WTC11 (cell line): ENCODE measurements around the gene TM4SF18. TPM values are rescaled to one million over a fixed set of nuclear protein-coding genes. Genes with fewer than 3 reads are reported as not detected.

Experiments
- ATAC-seq: fragments of 200-7000 bp; cut with Tn5 transposase; 2 replicates; pipeline ENCODE4 v1.10.0; 2021; ENCODE audit warnings: mild to moderate bottlenecking, moderate library complexity
- CTCF ChIA-PET: fragments of 300-600 bp; sonication (Branson Sonifier 250); formaldehyde crosslinking; loops from one replicate; lab custom pipeline; 2021; ENCODE audit warnings: antibody characterized with exemption; lab: Charles Lee
- POLR2A ChIA-PET: fragments of 350-600 bp; sonication (Branson Sonifier 250); formaldehyde crosslinking; loops from one replicate; lab custom pipeline; 2021; ENCODE audit warnings: antibody characterized with exemption; lab: Charles Lee
- DNase-seq: peaks from one replicate; pipeline ENCODE4 v3.0.0; 2021; ENCODE audit warnings: low spot score
- H3K27ac Mint-ChIP-seq: 2 replicates; pipeline ENCODE4 v1.8.0; 2021; ENCODE audit warnings: mixed read lengths
- H3K27me3 Mint-ChIP-seq: 2 replicates; pipeline ENCODE4 v1.8.0; 2021; ENCODE audit warnings: low read depth, mild to moderate bottlenecking, moderate library complexity, mixed read lengths
- H3K36me3 Mint-ChIP-seq: 2 replicates; pipeline ENCODE4 v1.8.0; 2021; ENCODE audit warnings: mixed read lengths
- H3K4me1 Mint-ChIP-seq: 2 replicates; pipeline ENCODE4 v1.8.0; 2022; ENCODE audit warnings: mixed read lengths
- H3K4me3 Mint-ChIP-seq: 2 replicates; pipeline ENCODE4 v1.8.0; 2021; ENCODE audit warnings: mild to moderate bottlenecking, moderate library complexity, mixed read lengths
- H3K9me3 Mint-ChIP-seq: 2 replicates; pipeline ENCODE4 v1.8.0; 2021; ENCODE audit warnings: mixed read lengths
- CBFB ChIP-seq: sonication (generic); formaldehyde crosslinking; IDR thresholded peaks from 2 replicates; pipeline ENCODE4 v1.8.1; 2022; ENCODE audit warnings: mild to moderate bottlenecking, low read depth, missing genetic modification reagents
- HMGXB4 ChIP-seq: sonication (generic); formaldehyde crosslinking; IDR thresholded peaks from 2 replicates; pipeline ENCODE4 v1.8.1; 2023; ENCODE audit warnings: mild to moderate bottlenecking, moderate library complexity, missing genetic modification reagents
- KAT7 ChIP-seq: sonication (generic); formaldehyde crosslinking; IDR thresholded peaks from 2 replicates; pipeline ENCODE4 v1.8.1; 2023; ENCODE audit warnings: missing genetic modification reagents, mild to moderate bottlenecking, borderline replicate concordance
- MAX ChIP-seq: sonication (generic); formaldehyde crosslinking; IDR thresholded peaks from 2 replicates; pipeline ENCODE4 v1.8.0; 2022; ENCODE audit warnings: mild to moderate bottlenecking, missing genetic modification reagents
- NFE2L1 ChIP-seq: sonication (generic); formaldehyde crosslinking; IDR thresholded peaks from 2 replicates; pipeline ENCODE4 v1.8.1; 2023; ENCODE audit warnings: missing genetic modification reagents
- NR2C2 ChIP-seq: sonication (generic); formaldehyde crosslinking; IDR thresholded peaks from 2 replicates; pipeline ENCODE4 v1.8.0; 2022; ENCODE audit warnings: mild to moderate bottlenecking, missing genetic modification reagents
- SP1 ChIP-seq: sonication (generic); formaldehyde crosslinking; conservative IDR thresholded peaks from 2 replicates; pipeline ENCODE4 v1.8.1; 2022; ENCODE audit warnings: missing genetic modification reagents
- TCF7 ChIP-seq: sonication (generic); formaldehyde crosslinking; IDR thresholded peaks from 2 replicates; pipeline ENCODE4 v1.8.0; 2022; ENCODE audit warnings: mild to moderate bottlenecking, low read depth, missing genetic modification reagents, moderate library complexity
- TEAD1 ChIP-seq: sonication (generic); formaldehyde crosslinking; IDR thresholded peaks from 2 replicates; pipeline ENCODE4 v1.8.0; 2022; ENCODE audit warnings: mild to moderate bottlenecking, missing genetic modification reagents
- USF1 ChIP-seq: sonication (generic); formaldehyde crosslinking; IDR thresholded peaks from 2 replicates; pipeline ENCODE4 v1.8.0; 2022; ENCODE audit warnings: mild to moderate bottlenecking, missing genetic modification reagents
- USF2 ChIP-seq: sonication (generic); formaldehyde crosslinking; IDR thresholded peaks from 2 replicates; pipeline ENCODE4 v1.8.1; 2023; ENCODE audit warnings: mild to moderate bottlenecking, missing genetic modification reagents, moderate library complexity
- ZNF425 ChIP-seq: fragments of 250-450 bp; sonication (Bioruptor Pico); conservative IDR thresholded peaks from 2 replicates; pipeline ENCODE4 v1.9.0; 2021; ENCODE audit warnings: mild to moderate bottlenecking
- total RNA-seq: library from RNA; stranded (reverse); gene quantifications from 3 replicates; pipeline ENCODE4 v1.2.3, GENCODE V29; 2021
- TF ChIP-seq, protein P1 (sequence below): sonication (generic); formaldehyde crosslinking; conservative IDR thresholded peaks from 2 replicates; pipeline ENCODE4 v1.8.1; 2022; ENCODE audit warnings: mild to moderate bottlenecking, missing genetic modification reagents
- TF ChIP-seq, protein P2 (sequence below): sonication (generic); formaldehyde crosslinking; IDR thresholded peaks from 2 replicates; pipeline ENCODE4 v1.8.0; 2022; ENCODE audit warnings: mild to moderate bottlenecking, missing genetic modification reagents
- TF ChIP-seq, protein P3 (sequence below): fragments of 200-600 bp; IDR thresholded peaks from 2 replicates; pipeline ENCODE4 v1.8.0; 2022; ENCODE audit warnings: antibody characterized with exemption

The TM4SF18 gene
- total RNA-seq, 1 experiment from 2014 or later = 2.2 TPM

GRCh38 chr3:149352556-149352955 is 19.1 kb upstream of the TM4SF18 start (continued):
- no peak for TF ChIP-seq ZNF425 (CRISPR knock-in tag)
- peak; percentile 60; the same call in 1 of the 2 replicates for TF ChIP-seq TEAD1 (CRISPR knock-in tag)
- no peak for TF ChIP-seq USF1 (CRISPR knock-in tag)
- no peak for TF ChIP-seq NR2C2 (CRISPR knock-in tag)
- TF ChIP-seq, protein P1, sequence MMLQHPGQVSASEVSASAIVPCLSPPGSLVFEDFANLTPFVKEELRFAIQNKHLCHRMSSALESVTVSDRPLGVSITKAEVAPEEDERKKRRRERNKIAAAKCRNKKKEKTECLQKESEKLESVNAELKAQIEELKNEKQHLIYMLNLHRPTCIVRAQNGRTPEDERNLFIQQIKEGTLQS (CRISPR knock-in tag) = no peak
- TF ChIP-seq, protein P2, sequence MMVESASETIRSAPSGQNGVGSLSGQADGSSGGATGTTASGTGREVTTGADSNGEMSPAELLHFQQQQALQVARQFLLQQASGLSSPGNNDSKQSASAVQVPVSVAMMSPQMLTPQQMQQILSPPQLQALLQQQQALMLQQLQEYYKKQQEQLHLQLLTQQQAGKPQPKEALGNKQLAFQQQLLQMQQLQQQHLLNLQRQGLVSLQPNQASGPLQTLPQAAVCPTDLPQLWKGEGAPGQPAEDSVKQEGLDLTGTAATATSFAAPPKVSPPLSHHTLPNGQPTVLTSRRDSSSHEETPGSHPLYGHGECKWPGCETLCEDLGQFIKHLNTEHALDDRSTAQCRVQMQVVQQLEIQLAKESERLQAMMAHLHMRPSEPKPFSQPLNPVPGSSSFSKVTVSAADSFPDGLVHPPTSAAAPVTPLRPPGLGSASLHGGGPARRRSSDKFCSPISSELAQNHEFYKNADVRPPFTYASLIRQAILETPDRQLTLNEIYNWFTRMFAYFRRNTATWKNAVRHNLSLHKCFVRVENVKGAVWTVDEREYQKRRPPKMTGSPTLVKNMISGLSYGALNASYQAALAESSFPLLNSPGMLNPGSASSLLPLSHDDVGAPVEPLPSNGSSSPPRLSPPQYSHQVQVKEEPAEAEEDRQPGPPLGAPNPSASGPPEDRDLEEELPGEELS (CRISPR knock-in tag) = no peak

GRCh38 chr3:149343951-149344350 is 10.5 kb upstream of the TM4SF18 start:
- Mint-ChIP-seq H3K27me3 (no peaks in the 10 kb centered on the region), H3K4me3 (no peak overlapping the region), H3K27ac (no peak overlapping the region), H3K36me3 (no peaks in the 10 kb centered on the region), H3K4me1 (peaks cover 39% of the 10 kb centered on the region), H3K9me3 (peaks cover 6% of the 10 kb centered on the region)
- no peak for DNase-seq
- no peak for ATAC-seq
- no peak for TF ChIP-seq MAX (CRISPR knock-in tag)
- no peak for TF ChIP-seq USF1 (CRISPR knock-in tag)
- TF ChIP-seq HMGXB4 (CRISPR knock-in tag) = no peak
- no peak for TF ChIP-seq TCF7 (CRISPR knock-in tag)
- TF ChIP-seq, protein P3, sequence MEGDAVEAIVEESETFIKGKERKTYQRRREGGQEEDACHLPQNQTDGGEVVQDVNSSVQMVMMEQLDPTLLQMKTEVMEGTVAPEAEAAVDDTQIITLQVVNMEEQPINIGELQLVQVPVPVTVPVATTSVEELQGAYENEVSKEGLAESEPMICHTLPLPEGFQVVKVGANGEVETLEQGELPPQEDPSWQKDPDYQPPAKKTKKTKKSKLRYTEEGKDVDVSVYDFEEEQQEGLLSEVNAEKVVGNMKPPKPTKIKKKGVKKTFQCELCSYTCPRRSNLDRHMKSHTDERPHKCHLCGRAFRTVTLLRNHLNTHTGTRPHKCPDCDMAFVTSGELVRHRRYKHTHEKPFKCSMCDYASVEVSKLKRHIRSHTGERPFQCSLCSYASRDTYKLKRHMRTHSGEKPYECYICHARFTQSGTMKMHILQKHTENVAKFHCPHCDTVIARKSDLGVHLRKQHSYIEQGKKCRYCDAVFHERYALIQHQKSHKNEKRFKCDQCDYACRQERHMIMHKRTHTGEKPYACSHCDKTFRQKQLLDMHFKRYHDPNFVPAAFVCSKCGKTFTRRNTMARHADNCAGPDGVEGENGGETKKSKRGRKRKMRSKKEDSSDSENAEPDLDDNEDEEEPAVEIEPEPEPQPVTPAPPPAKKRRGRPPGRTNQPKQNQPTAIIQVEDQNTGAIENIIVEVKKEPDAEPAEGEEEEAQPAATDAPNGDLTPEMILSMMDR = peak; percentile 32; the same call in 1 of the 2 replicates
- TF ChIP-seq KAT7 (CRISPR knock-in tag) = no peak
- TF ChIP-seq NFE2L1 (CRISPR knock-in tag) = no peak
- peak; percentile 55 for TF ChIP-seq USF2 (CRISPR knock-in tag)
- no peak for TF ChIP-seq CBFB (CRISPR knock-in tag)
- no peak for TF ChIP-seq SP1 (CRISPR knock-in tag)
- ChIA-PET CTCF (interaction anchor here (0.6 to 2.0 kb wide), 21 partner anchors 9 to 393 kb away, joined by 3 to 18 read pairs (median 3); partner anchors contain the start of genes TM4SF1 and TM4SF18), POLR2A (no interaction called here)
